ENCODE results near the gene SUPV3L1. TPM values are rescaled to one million over a fixed set of nuclear protein-coding genes. Genes with fewer than 3 reads are reported as not detected.

The SUPV3L1 gene
- total and polyA plus RNA-seq, 11 donors: 24.7 to 80.3 (median 34.9) TPM

GRCh38 chr10:69253171-69253570 is 73.1 kb downstream of the SUPV3L1 start:
- Histone ChIP-seq H3K9me3 (peaks cover 0 to 8% (median 0%) of the 10 kb centered on the region in 12 donors), H3K27me3 (no peaks in the 10 kb centered on the region), H3K4me3 (no peak overlapping the region), H3K4me1 (no peaks in the 10 kb centered on the region), H3K36me3 (no peaks in the 10 kb centered on the region), H3K27ac (no peak overlapping the region)
- intact Hi-C loops (cut with DNase I): no loop called here
- WGBS, 4 donors: 73 to 95% (median 85%) methylated on average over 3 of the region's 3 CpGs
- no peak for DNase-seq
- ATAC-seq: peak in 2 of 4 donors; percentile 19 to 27
- TF ChIP-seq POLR2A (IDR thresholded peaks at IDR 0.05): no peak
- TF ChIP-seq, protein P1, sequence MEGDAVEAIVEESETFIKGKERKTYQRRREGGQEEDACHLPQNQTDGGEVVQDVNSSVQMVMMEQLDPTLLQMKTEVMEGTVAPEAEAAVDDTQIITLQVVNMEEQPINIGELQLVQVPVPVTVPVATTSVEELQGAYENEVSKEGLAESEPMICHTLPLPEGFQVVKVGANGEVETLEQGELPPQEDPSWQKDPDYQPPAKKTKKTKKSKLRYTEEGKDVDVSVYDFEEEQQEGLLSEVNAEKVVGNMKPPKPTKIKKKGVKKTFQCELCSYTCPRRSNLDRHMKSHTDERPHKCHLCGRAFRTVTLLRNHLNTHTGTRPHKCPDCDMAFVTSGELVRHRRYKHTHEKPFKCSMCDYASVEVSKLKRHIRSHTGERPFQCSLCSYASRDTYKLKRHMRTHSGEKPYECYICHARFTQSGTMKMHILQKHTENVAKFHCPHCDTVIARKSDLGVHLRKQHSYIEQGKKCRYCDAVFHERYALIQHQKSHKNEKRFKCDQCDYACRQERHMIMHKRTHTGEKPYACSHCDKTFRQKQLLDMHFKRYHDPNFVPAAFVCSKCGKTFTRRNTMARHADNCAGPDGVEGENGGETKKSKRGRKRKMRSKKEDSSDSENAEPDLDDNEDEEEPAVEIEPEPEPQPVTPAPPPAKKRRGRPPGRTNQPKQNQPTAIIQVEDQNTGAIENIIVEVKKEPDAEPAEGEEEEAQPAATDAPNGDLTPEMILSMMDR (IDR thresholded peaks at IDR 0.05): no peak

DNA sequence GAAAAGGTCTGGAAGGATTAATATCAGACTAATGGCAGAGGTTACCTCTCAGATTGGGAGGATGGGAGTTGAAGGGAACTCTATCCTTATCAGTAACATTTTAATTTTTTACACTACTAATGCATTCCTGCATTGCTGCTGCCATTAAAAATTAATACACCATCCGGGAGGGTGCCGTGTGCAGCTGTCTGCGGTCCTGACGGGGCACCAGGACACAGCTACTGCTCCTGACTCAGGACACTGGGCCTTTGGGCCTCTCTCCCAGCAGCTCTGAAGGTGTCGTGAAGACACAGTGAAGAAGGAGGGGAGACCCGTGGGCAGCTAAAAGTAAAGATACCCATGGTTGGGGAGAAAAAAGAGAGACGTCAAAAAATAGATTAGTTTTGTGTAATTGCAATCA is 74.8 kb downstream of the SUPV3L1 start:
- H3K4me1 ChIP-seq: no peaks in the 10 kb centered on the region
- intact Hi-C loops (cut with DNase I): no loop called here
- no peaks in the 10 kb centered on the region for H3K36me3 ChIP-seq
- ATAC-seq (no peak), DNase-seq (no peak)
- peaks cover 0 to 8% (median 0%) of the 10 kb centered on the region in 12 donors for H3K9me3 ChIP-seq
- no peaks in the 10 kb centered on the region for H3K27me3 ChIP-seq
- no peak overlapping the region for H3K4me3 ChIP-seq
- WGBS, 4 donors: 67 to 78% (median 74%) methylated on average over 7 of the region's 7 CpGs
- TF ChIP-seq POLR2A (IDR thresholded peaks at IDR 0.05): no peak
- TF ChIP-seq, protein P1 (IDR thresholded peaks at IDR 0.05): no peak
- no peak overlapping the region for H3K27ac ChIP-seq

Other genes with a start within 250 kb of the SUPV3L1 start
- gene DDX21, start 224.1 kb upstream of the SUPV3L1 start, total RNA-seq: 10 to 100 TPM; 18.5 to 37.9 (median 26.2) TPM
- gene DDX21, start 224.1 kb upstream of the SUPV3L1 start, polyA plus RNA-seq: 10 to 100 TPM in 1 of 2 donors, 1 to 10 TPM in 1; 8.0 to 40.2 TPM
- 10 to 100 TPM; 43.1 to 70.6 (median 58.8) TPM for gene KIFBP, start 191.4 kb upstream of the SUPV3L1 start, total RNA-seq
- gene KIFBP, start 191.4 kb upstream of the SUPV3L1 start, polyA plus RNA-seq: 10 to 100 TPM; 21.4 to 56.0 TPM
- gene SRGN, start 92.1 kb upstream of the SUPV3L1 start, total RNA-seq: 100 to 1,000 TPM in 2 of 9 donors, 10 to 100 TPM in 7; 30.3 to 214 (median 54.7) TPM
- gene SRGN, start 92.1 kb upstream of the SUPV3L1 start, polyA plus RNA-seq: 10 to 100 TPM; 28.8 to 95.6 TPM
- gene VPS26A, start 56.1 kb upstream of the SUPV3L1 start, total RNA-seq: 10 to 100 TPM; 15.5 to 42.3 (median 34.8) TPM
- 10 to 100 TPM; 16.0 to 33.5 TPM for gene VPS26A, start 56.1 kb upstream of the SUPV3L1 start, polyA plus RNA-seq
- under 1 TPM in 2 of 9 donors, not detected in 7; 0.11 to 0.19 TPM for gene HKDC1, start 40.1 kb downstream of the SUPV3L1 start, total RNA-seq
- gene HKDC1, start 40.1 kb downstream of the SUPV3L1 start, polyA plus RNA-seq: under 1 TPM in 1 of 2 donors, not detected in 1; 0.14 TPM
- 100 to 1,000 TPM; 194 to 310 (median 227) TPM for gene HK1, start 98.3 kb downstream of the SUPV3L1 start, total RNA-seq
- gene HK1, start 98.3 kb downstream of the SUPV3L1 start, polyA plus RNA-seq: 100 to 1,000 TPM in 1 of 2 donors, 10 to 100 TPM in 1; 83.0 to 284 TPM
- gene TACR2, start 236.7 kb downstream of the SUPV3L1 start, total RNA-seq: under 1 TPM in 4 of 9 donors, not detected in 5; 0.22 to 0.39 (median 0.29) TPM
- under 1 TPM; 0.11 to 0.15 TPM for gene TACR2, start 236.7 kb downstream of the SUPV3L1 start, polyA plus RNA-seq